Mesendoderm (in vitro differentiated cells): ENCODE data around the gene PDE10A.

Experiments
- DNase-seq: peaks from one replicate; pipeline ENCODE4 v3.0.0; 2013
- H2AK5ac ChIP-seq: 2 replicates; pipeline ENCODE4 v1.6.1; 2013; ENCODE audit warnings: low read length, inconsistent platforms
- H2BK120ac ChIP-seq: 2 replicates; pipeline ENCODE4 v1.6.1; 2013; ENCODE audit warnings: low read depth, mild to moderate bottlenecking, low read length, moderate library complexity, mixed read lengths
- H2BK15ac ChIP-seq: replicated peaks from 2 replicates; pipeline ENCODE4 v1.6.1; 2013; ENCODE audit warnings: low read depth, mild to moderate bottlenecking, moderate library complexity
- H2BK5ac ChIP-seq: 2 replicates; pipeline ENCODE4 v1.6.1; 2013; ENCODE audit warnings: low read length, inconsistent platforms
- H3K18ac ChIP-seq: 2 replicates; pipeline ENCODE4 v1.6.1; 2013; ENCODE audit warnings: mild to moderate bottlenecking, low read length, mixed read lengths
- H3K23ac ChIP-seq: one replicate; pipeline ENCODE4 v1.6.1; 2013; ENCODE audit warnings: low read length
- H3K27ac ChIP-seq: 2 replicates; pipeline ENCODE4 v1.5.1; 2013; ENCODE audit warnings: low read depth, mild to moderate bottlenecking, inconsistent platforms, low read length, moderate library complexity
- H3K27me3 ChIP-seq: 2 replicates; pipeline ENCODE4 v1.6.1; 2013; ENCODE audit warnings: low read length, control low read depth, mild to moderate bottlenecking, inconsistent platforms; ENCODE audit not compliant: insufficient read depth, poor library complexity
- H3K36me3 ChIP-seq: 2 replicates; pipeline ENCODE4 v1.6.1; 2013; ENCODE audit warnings: low read length, inconsistent platforms; ENCODE audit not compliant: control insufficient read depth, insufficient read depth
- H3K4ac ChIP-seq: one replicate; pipeline ENCODE4 v1.6.1; 2013; ENCODE audit warnings: low read depth, mild to moderate bottlenecking, low read length, moderate library complexity
- H3K4me1 ChIP-seq: 2 replicates; pipeline ENCODE4 v1.6.1; 2013; ENCODE audit warnings: low read depth, low read length, inconsistent platforms; ENCODE audit not compliant: control insufficient read depth
- H3K4me2 ChIP-seq: 2 replicates; pipeline ENCODE4 v1.6.1; 2013; ENCODE audit warnings: low read length
- H3K4me3 ChIP-seq: 2 replicates; pipeline ENCODE4 v1.5.1; 2013; ENCODE audit warnings: mild to moderate bottlenecking, low read length
- H3K56ac ChIP-seq: one replicate; pipeline ENCODE4 v1.6.1; 2013; ENCODE audit warnings: low read length
- H3K79me1 ChIP-seq: 2 replicates; pipeline ENCODE4 v1.6.1; 2013; ENCODE audit warnings: low read length, inconsistent platforms
- H3K79me2 ChIP-seq: 2 replicates; pipeline ENCODE4 v1.6.1; 2013; ENCODE audit warnings: mild to moderate bottlenecking, low read length; ENCODE audit not compliant: control insufficient read depth, insufficient read depth
- H3K9ac ChIP-seq: 2 replicates; pipeline ENCODE4 v1.6.1; 2013; ENCODE audit warnings: low read length, inconsistent platforms
- H4K5ac ChIP-seq: one replicate; pipeline ENCODE4 v1.6.1; 2013; ENCODE audit warnings: low read length
- H4K8ac ChIP-seq: one replicate; pipeline ENCODE4 v1.6.1; 2013; ENCODE audit warnings: low read depth, mild to moderate bottlenecking, control low read depth, low read length, moderate library complexity
- WGBS: extraction: QIAGEN DNeasy Blood & Tissue Kit; methylation state at CpG from one replicate; pipeline ENCODE4 v1.1.7; 2013; ENCODE audit warnings: low lambda C conversion rate, missing lambda C conversion rate; ENCODE audit not compliant: insufficient coverage; ENCODE audit errors: extremely low coverage; 5-methylcytosine and 5-hydroxymethylcytosine counted together

Gene PDE10A

GRCh38 chr6:165545806-165546205 lies 117.2 kb downstream of the PDE10A start:
- Histone ChIP-seq H4K5ac (no peak overlapping the region), H3K23ac (no peak overlapping the region), H2AK5ac (no peak overlapping the region), H3K79me1 (no peaks in the 10 kb centered on the region), H3K27me3 (no peaks in the 10 kb centered on the region), H3K4me3 (no peak overlapping the region), H3K4ac (no peak overlapping the region), H2BK5ac (no peak overlapping the region), H3K4me2 (no peak overlapping the region), H3K4me1 (no peaks in the 10 kb centered on the region), H3K27ac (no peak overlapping the region), H3K56ac (no peak overlapping the region), H3K79me2 (no peaks in the 10 kb centered on the region), H3K9ac (no peak overlapping the region), H2BK15ac (no peak overlapping the region), H3K36me3 (no peaks in the 10 kb centered on the region), H2BK120ac (no peak overlapping the region), H3K18ac (no peak overlapping the region), H4K8ac (no peak overlapping the region)
- DNase-seq: no peak
- no CpG with 5 or more reads among the region's 2 CpGs for WGBS

GRCh38 chr6:165543781-165544180 lies 119.3 kb downstream of the PDE10A start:
- Histone ChIP-seq H3K4me1 (no peaks in the 10 kb centered on the region), H4K8ac (no peak overlapping the region), H3K4me2 (no peak overlapping the region), H3K23ac (no peak overlapping the region), H3K4ac (no peak overlapping the region), H3K27me3 (no peaks in the 10 kb centered on the region), H3K9ac (no peak overlapping the region), H3K27ac (no peak overlapping the region), H3K79me1 (no peaks in the 10 kb centered on the region), H4K5ac (no peak overlapping the region), H2AK5ac (no peak overlapping the region), H3K56ac (no peak overlapping the region), H3K18ac (no peak overlapping the region), H3K4me3 (no peak overlapping the region), H3K79me2 (no peaks in the 10 kb centered on the region), H2BK15ac (no peak overlapping the region), H3K36me3 (no peaks in the 10 kb centered on the region), H2BK120ac (no peak overlapping the region), H2BK5ac (no peak overlapping the region)
- DNase-seq: no peak
- WGBS: no CpG with 5 or more reads among the region's 4 CpGs

- no peak for DNase-seq
- H3K4me1 ChIP-seq: no peaks in the 10 kb centered on the region
- no peak overlapping the region for H3K4me3 ChIP-seq
- no peak overlapping the region for H4K5ac ChIP-seq
- H3K18ac ChIP-seq: no peak overlapping the region
- H3K56ac ChIP-seq: no peak overlapping the region
- H3K36me3 ChIP-seq: no peaks in the 10 kb centered on the region
- no peaks in the 10 kb centered on the region for H3K27me3 ChIP-seq
- H2BK120ac ChIP-seq: no peak overlapping the region
- no peak overlapping the region for H2AK5ac ChIP-seq
- no peak overlapping the region for H4K8ac ChIP-seq
- H2BK5ac ChIP-seq: no peak overlapping the region
- no peak overlapping the region for H3K27ac ChIP-seq
- H3K4me2 ChIP-seq: no peak overlapping the region
- no peak overlapping the region for H3K23ac ChIP-seq
- H3K9ac ChIP-seq: no peak overlapping the region
- no CpG with 5 or more reads among the region's 4 CpGs for WGBS
- no peak overlapping the region for H2BK15ac ChIP-seq
- H3K79me2 ChIP-seq: no peaks in the 10 kb centered on the region
- H3K4ac ChIP-seq: no peak overlapping the region
- H3K79me1 ChIP-seq: no peaks in the 10 kb centered on the region
Observed at GRCh38 chr6:165536911-165537310, 126.1 kb downstream of the PDE10A start.

GRCh38 chr6:165519316-165519715 lies 143.7 kb downstream of the PDE10A start:
- Histone ChIP-seq H2BK120ac (no peak overlapping the region), H2AK5ac (no peak overlapping the region), H3K4ac (no peak overlapping the region), H3K9ac (no peak overlapping the region), H3K18ac (no peak overlapping the region), H3K36me3 (no peaks in the 10 kb centered on the region), H3K4me1 (no peaks in the 10 kb centered on the region), H4K8ac (no peak overlapping the region), H3K79me2 (no peaks in the 10 kb centered on the region), H3K4me2 (no peak overlapping the region), H3K56ac (no peak overlapping the region), H4K5ac (no peak overlapping the region), H2BK15ac (no peak overlapping the region), H3K79me1 (no peaks in the 10 kb centered on the region), H3K27ac (no peak overlapping the region), H3K4me3 (no peak overlapping the region), H3K27me3 (no peaks in the 10 kb centered on the region), H2BK5ac (no peak overlapping the region), H3K23ac (no peak overlapping the region)
- no peak for DNase-seq
- WGBS: no CpG with 5 or more reads among the region's 3 CpGs

- Histone ChIP-seq H4K5ac (no peak overlapping the region), H3K79me2 (no peaks in the 10 kb centered on the region), H3K56ac (no peak overlapping the region), H3K4me2 (no peak overlapping the region), H3K23ac (no peak overlapping the region), H3K4ac (no peak overlapping the region), H3K27ac (no peak overlapping the region), H2BK15ac (no peak overlapping the region), H3K79me1 (no peaks in the 10 kb centered on the region), H3K9ac (no peak overlapping the region), H3K27me3 (no peaks in the 10 kb centered on the region), H3K18ac (no peak overlapping the region), H3K4me1 (no peaks in the 10 kb centered on the region), H4K8ac (no peak overlapping the region), H2BK120ac (no peak overlapping the region), H2AK5ac (no peak overlapping the region), H3K4me3 (no peak overlapping the region), H2BK5ac (no peak overlapping the region), H3K36me3 (no peaks in the 10 kb centered on the region)
- WGBS: no CpG with 5 or more reads among the region's 6 CpGs
- DNase-seq: no peak
Observed at GRCh38 chr6:165515963-165516624, 146.9 kb downstream of the PDE10A start.

- Histone ChIP-seq H3K56ac (no peak overlapping the region), H3K79me2 (no peaks in the 10 kb centered on the region), H3K4me3 (no peak overlapping the region), H2BK15ac (no peak overlapping the region), H2BK120ac (no peak overlapping the region), H3K4me1 (no peaks in the 10 kb centered on the region), H3K36me3 (no peaks in the 10 kb centered on the region), H3K4me2 (no peak overlapping the region), H3K4ac (no peak overlapping the region), H3K9ac (no peak overlapping the region), H3K23ac (no peak overlapping the region), H3K27ac (no peak overlapping the region), H3K79me1 (no peaks in the 10 kb centered on the region), H4K5ac (no peak overlapping the region), H3K27me3 (no peaks in the 10 kb centered on the region), H2BK5ac (no peak overlapping the region), H3K18ac (no peak overlapping the region), H2AK5ac (no peak overlapping the region), H4K8ac (no peak overlapping the region)
- no peak for DNase-seq
- no CpG with 5 or more reads among the region's 4 CpGs for WGBS
Observed at GRCh38 chr6:165514621-165515020, 148.4 kb downstream of the PDE10A start.
